Hepatocyte (in vitro differentiated cells): ENCODE data around the gene HERC2.

ENCODE experiments used
- CTCF ChIP-seq: fragments of 200-600 bp; sonication (generic); IDR thresholded peaks from 2 replicates; pipeline ENCODE4 v1.5.1; 2016; ENCODE audit warnings: antibody characterized with exemption, mild to moderate bottlenecking; ENCODE audit not compliant: poor library complexity
- EZH2 ChIP-seq: fragments of 200-600 bp; sonication (generic); IDR thresholded peaks from 2 replicates; pipeline ENCODE4 v1.6.1; 2016; ENCODE audit warnings: antibody characterized with exemption, mild to moderate bottlenecking, borderline replicate concordance

GRCh38 chr15:28178290-28178689 lies 143.7 kb downstream of the HERC2 start:
- TF ChIP-seq CTCF (no peak), EZH2 (no peak)
